NOMO-1 treated with DMSO at 0.1 percent for 48 hours (cell line): ENCODE results near the gene ATXN7.

Experiments
- DNase-seq: peaks from one replicate; lab custom pipeline; 2025; ENCODE audit not compliant: unreplicated experiment; lab: John Stamatoyannopoulos, UW

The ATXN7 gene

GRCh38 chr3:63960048-63960711 lies 96.5 kb downstream of the ATXN7 start:
- peak; percentile 6 for DNase-seq

GRCh38 chr3:63961891-63962290 lies 98.2 kb downstream of the ATXN7 start:
- DNase-seq = peak; percentile 48

- DNase-seq = no peak
Observed at GRCh38 chr3:63963496-63963895, 99.8 kb downstream of the ATXN7 start.

- DNase-seq = no peak
Observed at GRCh38 chr3:63964681-63965485, 101.2 kb downstream of the ATXN7 start.

DNA sequence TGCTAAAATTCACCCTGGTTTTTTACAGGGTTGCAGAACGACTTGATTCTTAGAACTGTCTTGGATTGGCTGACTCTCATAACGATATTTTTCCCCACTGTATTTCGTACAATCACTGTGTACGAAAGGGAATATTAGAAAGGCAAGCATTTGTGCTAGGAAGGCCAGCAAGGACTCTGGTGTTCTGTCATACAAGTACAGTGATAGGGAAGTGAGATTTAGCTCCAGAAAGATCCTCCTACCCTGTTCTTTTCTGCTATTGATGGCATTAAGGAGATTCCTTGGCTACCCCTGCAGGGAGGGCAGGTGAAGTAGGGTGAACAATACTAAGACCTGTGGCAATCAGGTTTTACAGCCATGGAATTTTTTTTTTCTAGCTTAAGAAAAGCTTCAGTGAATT lies 102.3 kb downstream of the ATXN7 start:
- no peak for DNase-seq

- DNase-seq = no peak
Observed at GRCh38 chr3:63966871-63967270, 103.2 kb downstream of the ATXN7 start.

GRCh38 chr3:63967675-63968611 lies 104.3 kb downstream of the ATXN7 start:
- DNase-seq = peak; percentile 61

DNA sequence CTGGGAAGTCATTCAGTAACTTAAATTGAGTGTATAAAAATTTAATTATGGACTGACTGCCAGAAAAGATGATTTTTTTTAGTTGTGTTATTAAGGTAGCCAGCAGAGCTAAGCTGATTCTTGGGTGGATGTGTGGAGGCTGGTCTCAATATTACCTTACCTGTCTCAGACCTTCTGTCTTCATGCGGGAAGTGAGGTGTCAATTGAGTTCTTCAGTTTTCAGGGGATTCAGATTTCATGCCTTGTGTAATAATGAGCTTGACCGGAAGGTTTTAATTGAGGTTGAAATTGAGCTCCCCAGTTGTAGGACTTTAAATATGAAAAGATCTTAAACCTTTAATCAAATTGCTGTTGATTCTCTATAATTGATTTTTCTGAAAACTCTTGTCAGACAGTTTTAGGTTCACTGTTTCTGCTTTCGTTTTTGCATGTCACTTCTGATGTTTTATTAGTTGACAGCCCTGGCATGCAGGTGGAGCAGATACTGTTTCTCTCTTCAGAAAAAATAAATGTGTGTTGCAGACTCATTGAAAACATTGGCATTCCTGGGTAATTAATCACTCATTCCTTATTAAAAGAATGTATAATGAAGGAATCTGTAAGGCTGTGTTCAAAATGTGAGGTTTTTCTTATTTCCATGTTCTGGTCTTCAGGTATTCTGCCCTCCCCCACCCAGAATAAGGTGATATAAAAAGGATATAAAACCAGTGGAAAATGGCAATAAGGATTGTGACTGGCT lies 105.1 kb downstream of the ATXN7 start:
- no peak for DNase-seq

DNA sequence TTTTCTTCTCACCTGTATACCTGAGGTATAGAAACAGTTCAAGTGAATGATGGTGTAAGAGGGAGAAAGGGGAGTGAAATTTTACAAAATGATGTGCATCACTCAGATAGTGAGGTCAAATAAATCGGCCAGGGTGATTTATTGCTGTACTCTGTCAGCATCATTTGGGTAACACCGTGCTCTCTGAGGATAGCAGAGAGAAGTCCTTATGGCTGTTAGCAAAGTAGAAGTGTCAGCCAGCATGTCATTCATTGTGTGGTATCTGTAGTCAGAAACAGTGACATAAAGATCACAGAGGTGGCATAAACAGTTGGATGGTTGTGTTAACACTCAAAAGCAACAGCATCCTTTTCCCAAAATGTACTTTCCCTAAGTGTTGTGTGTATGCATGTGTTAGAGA lies 106.2 kb downstream of the ATXN7 start:
- DNase-seq = no peak

- DNase-seq = no peak
Observed at GRCh38 chr3:63970631-63971475, 107.2 kb downstream of the ATXN7 start.

- DNase-seq = no peak
Observed at GRCh38 chr3:63972196-63972595, 108.5 kb downstream of the ATXN7 start.

DNA sequence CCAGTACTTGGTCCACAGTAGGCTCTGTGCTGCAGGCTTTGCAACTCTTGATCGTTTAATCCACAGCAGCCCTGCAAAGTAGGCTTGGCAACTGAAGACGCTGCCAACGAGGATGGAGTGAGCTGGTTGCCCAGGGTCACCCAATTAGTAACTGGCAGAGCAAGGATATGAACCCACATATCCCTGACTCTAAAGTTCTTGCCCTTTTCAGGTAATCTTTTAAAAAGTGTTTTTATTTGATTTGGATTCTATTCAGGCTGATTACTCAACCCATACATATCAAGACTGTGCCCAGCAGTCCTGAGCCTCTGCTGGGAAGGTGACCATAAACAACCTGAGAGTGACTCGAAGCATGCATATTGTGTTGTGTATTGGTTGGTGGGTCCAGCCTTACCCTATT lies 109.3 kb downstream of the ATXN7 start:
- DNase-seq = no peak

DNA sequence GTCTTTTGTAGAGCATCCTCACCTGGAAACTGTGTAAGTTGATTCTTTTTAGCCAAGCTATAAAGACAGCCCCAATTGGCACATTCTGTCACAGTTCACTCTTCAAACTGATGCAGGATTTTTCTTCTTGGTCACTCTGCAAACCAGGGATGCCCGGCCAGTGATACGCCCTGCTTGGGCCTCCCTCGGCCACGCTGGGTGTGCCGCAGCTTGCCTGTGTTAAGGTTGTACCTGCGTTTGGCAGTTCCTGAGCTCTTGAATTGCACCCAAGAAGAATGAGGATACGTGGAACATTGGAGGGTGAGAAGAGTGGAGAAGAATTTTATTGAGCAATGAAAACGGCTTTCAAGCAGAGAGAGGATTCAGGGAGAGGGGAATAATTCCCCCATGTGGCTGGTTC lies 109.7 kb downstream of the ATXN7 start:
- DNase-seq = no peak

GRCh38 chr3:63974451-63974850 lies 110.8 kb downstream of the ATXN7 start:
- DNase-seq = no peak

GRCh38 chr3:63975723-63976122 lies 112.1 kb downstream of the ATXN7 start:
- DNase-seq = no peak

- peak; percentile 75 for DNase-seq
Observed at GRCh38 chr3:63976161-63976871, 112.6 kb downstream of the ATXN7 start.

- no peak for DNase-seq
Observed at GRCh38 chr3:63976872-63977200, 113.2 kb downstream of the ATXN7 start.

GRCh38 chr3:63977893-63978292 lies 114.2 kb downstream of the ATXN7 start:
- DNase-seq = no peak

DNA sequence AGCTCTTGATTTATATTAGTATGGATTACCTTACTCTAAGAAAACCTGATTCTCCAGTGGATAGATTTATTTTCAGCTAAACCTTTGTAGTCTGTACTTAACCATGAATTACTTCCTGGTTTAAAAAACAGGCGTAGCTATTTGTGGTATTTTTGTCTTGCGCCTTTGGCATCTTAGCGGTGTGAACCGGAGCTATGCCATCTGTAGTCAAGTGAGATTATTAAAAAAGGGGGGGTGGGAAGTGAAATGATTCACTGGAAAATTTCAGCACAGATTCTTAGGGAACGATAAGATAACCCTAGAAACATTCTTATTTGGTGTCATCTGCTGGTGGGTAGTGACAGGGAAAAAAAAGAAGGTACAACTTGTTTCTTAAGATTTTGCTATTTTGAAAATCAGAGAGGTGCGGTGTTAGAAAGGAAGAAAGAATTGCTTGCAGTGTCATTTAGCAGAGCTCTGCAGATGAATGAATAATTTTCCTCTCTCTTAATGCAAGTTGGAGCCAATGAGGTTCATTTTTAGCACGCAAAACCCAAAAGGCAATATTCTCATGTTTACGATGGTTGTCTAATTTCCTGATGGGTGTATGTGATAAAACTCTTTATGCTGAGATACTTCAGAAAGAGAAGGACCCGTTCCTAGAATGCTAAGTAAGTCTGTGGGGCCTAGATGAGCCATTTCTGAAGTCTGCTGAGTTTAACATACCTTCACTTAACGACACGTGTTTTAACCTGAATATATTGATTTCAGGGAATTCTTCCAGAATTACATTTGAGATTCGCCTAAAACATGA lies 115.6 kb downstream of the ATXN7 start:
- no peak for DNase-seq
